ENCODE results near the gene SOCS2. TPM values are rescaled to one million over a fixed set of nuclear protein-coding genes. Genes with fewer than 3 reads are reported as not detected.
"Not testable (repeated sequence)": the region's sequence is repeated elsewhere in the genome, so short reads cannot be mapped to it uniquely, and the experiment has no call there.

SOCS2 gene
- 83.3 and 93.6 TPM in 2 replicates for total RNA-seq

- DNase-seq = peak; percentile 57
These were observed at the start of gene SOCS2 for GRCh38 chr12:93571925-93572711. SOCS2 (plus strand) TSS chr12:93572675; CDS start chr12:93572898, 223 bp downstream.

GRCh38 chr12:93524386-93525133 lies 47.9 kb upstream of the SOCS2 start:
- no peak for DNase-seq

- peak; percentile 79 for DNase-seq
These were observed 45.6 kb upstream of the SOCS2 start for GRCh38 chr12:93526786-93527428.

GRCh38 chr12:93530358-93530757 lies 42.1 kb upstream of the SOCS2 start:
- DNase-seq = peak; percentile 52

GRCh38 chr12:93533310-93533709 lies 39.2 kb upstream of the SOCS2 start:
- no peak for DNase-seq

- DNase-seq = no peak
These were observed 36.2 kb upstream of the SOCS2 start for GRCh38 chr12:93536111-93536765.

GRCh38 chr12:93536766-93537488 lies 35.5 kb upstream of the SOCS2 start:
- DNase-seq = no peak

- no peak for DNase-seq
These were observed 34.7 kb upstream of the SOCS2 start for GRCh38 chr12:93537769-93538168.

GRCh38 chr12:93539821-93540220 lies 32.7 kb upstream of the SOCS2 start:
- no peak for DNase-seq

GRCh38 chr12:93540466-93540865 lies 32.0 kb upstream of the SOCS2 start:
- peak; percentile 51 for DNase-seq

- DNase-seq = no peak
These were observed 30.8 kb upstream of the SOCS2 start for GRCh38 chr12:93541578-93542225.

- no peak for DNase-seq
These were observed 24.7 kb upstream of the SOCS2 start for GRCh38 chr12:93547778-93548177.

- no peak for DNase-seq
These were observed 23.3 kb upstream of the SOCS2 start for GRCh38 chr12:93549174-93549573.

- no peak for DNase-seq
These were observed 21.5 kb upstream of the SOCS2 start for GRCh38 chr12:93550748-93551611.

- no peak for DNase-seq
These were observed 20.0 kb upstream of the SOCS2 start for GRCh38 chr12:93552427-93552826.

- DNase-seq = not testable (repeated sequence)
These were observed 14.6 kb upstream of the SOCS2 start for GRCh38 chr12:93557879-93558278.

- not testable (repeated sequence) for DNase-seq
These were observed 13.8 kb upstream of the SOCS2 start for GRCh38 chr12:93558685-93559084.

GRCh38 chr12:93563807-93564538 lies 8.5 kb upstream of the SOCS2 start:
- DNase-seq = peak; percentile 33

- no peak for DNase-seq
These were observed 6.7 kb upstream of the SOCS2 start for GRCh38 chr12:93565760-93566159.

GRCh38 chr12:93567174-93567573 lies 5.3 kb upstream of the SOCS2 start:
- no peak for DNase-seq

Measured in dermis blood vessel endothelial cell (primary cell).